Activated CD8-positive, alpha-beta memory T cell treated with anti-CD3 and anti-CD28 coated beads, Interleukin-2, amount 50 U/mL, for 24 hours (primary cell): ENCODE data around the gene PSMD12.
"Not testable (repeated sequence)": the region's sequence is repeated elsewhere in the genome, so short reads cannot be mapped to it uniquely, and the experiment has no call there.

Experiments
- DNase-seq: peaks from one replicate; pipeline ENCODE4 v3.0.0-alpha.2; 2020; ENCODE audit errors: extremely low read depth

PSMD12 gene

DNA sequence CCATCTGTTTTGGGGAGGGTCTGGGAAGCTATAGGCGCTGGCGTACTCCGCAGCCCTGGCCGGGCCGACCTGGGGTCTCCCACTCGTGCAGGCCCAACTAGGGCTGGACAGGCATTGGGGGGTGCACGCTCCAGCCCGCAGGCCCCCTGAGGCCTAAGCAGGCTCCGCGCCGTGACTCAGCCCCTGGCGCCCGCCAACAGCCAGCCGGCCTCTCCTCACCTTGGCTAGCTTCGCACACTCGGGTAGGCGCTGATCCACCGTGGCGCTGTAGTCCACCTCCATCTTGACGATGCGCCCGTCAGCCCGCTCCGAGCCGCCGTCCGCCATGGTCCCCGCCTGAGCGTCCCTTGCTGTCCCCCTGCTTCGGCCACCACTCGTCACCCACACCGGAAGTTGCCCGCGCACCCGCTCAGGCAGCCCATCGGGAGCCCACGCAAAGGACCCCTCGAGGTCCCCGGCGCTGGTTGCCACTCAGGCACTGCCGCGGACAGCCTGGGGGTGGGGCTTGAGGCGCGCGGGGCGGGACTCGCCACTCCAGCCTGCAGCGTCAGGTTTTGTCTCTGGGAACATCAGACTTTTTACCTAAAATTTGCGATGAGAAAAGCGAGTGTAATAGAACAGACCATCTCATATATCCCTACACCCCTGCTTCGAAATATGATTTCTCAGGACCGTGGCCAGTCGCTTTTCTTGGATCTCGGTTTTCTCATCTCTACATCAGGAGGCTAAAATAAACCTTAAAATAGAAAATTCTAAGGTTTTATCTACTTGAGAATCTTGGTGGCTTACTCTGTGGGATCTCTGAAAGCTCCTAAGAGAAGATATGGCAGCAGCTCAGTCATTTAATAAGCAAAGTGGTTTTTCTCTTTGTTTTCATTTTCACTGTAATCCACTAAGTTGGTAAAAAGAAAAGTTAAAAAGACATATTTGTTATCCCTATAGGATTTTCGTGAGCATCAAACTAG lies at the start of gene PSMD12:
Gene PSMD12, minus strand, starts transcription at position 385 of the 965 bp plus-strand sequence. Its CDS starts 58 bp downstream, at position 327.
- DNase-seq: peak; percentile 82

GRCh38 chr17:67415291-67415690 lies 48.9 kb upstream of the PSMD12 start:
- no peak for DNase-seq

DNA sequence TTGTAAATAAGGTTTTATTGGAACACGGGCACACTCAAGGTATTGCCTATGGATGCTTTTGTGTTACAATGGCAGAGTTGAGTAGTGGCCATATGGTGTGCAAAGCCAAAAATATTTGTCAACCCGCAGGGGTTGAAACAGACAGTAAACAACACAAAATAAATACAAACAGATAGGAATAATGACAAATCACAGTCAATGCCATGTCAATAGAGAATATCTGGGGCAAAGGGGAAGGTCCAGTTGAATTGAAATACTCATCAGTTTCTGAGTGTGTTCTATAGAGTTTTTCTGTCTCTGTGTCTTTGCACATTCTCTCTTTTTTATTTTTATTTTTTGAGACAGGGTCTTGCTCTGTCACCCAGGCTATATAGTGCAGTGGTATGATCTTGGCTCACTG lies 48.2 kb upstream of the PSMD12 start:
- DNase-seq: no peak

GRCh38 chr17:67414130-67414529 lies 47.8 kb upstream of the PSMD12 start:
- DNase-seq: no peak

GRCh38 chr17:67413388-67413787 lies 47.0 kb upstream of the PSMD12 start:
- DNase-seq: no peak

GRCh38 chr17:67412941-67413340 lies 46.6 kb upstream of the PSMD12 start:
- DNase-seq: no peak

DNA sequence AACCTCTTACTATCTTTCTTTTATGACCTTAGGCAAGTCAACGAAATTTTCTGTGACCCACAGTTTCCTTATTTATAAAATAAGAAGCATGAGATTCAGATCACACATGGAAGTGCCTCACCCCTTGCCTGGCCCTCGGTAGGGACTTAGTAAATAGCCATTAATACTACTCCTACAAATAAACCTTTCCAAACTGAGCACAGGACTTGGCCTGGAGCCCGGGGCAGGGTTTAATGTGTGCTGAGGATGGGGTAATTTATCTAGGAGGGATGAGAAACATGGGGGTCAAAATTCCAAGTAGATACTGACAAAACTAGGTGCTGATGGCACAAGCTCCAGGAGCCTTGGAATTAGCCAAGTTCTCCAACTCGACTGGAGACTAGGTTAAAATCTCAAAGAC lies 45.7 kb upstream of the PSMD12 start:
- DNase-seq: no peak

DNA sequence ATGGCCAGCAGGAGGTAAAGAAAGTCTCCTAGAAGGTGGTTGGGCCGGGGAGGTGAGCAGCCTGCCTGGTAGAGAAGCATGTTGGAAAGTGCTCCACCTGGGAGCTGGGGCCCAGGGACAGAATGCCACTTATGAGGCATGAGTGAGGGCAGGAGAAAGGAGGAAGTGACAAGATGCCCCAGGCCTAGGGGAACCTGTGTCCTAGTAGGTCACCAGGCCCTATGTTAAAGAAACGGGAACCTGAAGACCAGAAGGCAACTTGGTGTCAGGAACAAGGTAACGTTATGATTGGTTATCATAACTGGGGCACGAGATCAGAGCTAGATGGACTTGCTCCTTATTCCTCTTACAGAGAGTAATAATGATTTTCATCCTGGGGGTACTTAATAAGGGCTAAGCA lies 45.0 kb upstream of the PSMD12 start:
- no peak for DNase-seq

DNA sequence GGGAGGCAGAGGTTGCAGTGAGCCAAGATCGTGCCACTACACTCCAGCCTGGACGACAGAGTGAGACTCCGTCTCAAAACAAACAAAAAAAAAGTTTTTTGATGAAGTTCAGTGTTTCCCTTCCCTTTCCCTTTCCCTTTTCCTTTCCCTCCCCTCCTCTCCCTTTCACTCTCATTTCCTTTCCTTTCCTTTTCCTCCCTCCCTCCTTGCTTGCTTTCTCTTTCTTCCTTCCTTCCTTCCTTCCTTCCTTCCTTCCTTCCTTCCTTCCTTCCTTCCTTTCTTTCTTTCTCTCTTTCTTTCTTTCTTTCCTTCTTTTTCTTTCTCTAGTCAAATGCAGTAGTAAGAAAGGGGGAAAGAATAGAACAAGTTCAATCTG lies 42.1 kb upstream of the PSMD12 start:
- not testable (repeated sequence) for DNase-seq

DNA sequence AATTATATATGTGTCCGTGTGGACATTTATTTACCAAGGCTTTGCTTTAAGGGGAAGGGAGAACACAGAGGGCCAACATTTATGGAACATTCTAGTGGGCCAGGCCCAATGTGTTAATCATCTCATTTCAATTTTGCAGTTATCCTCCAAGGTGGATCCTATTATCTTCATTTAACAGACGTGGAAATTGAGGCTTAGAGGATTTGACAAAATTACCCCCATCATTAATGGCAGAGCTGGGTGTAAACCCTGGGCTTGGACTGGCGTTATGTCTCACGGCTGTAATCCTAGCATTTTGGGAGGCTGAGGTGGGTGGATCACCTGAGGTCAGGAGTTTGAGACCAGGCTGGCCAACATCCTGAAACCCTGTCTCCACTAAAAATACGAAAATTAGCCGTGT lies 37.1 kb upstream of the PSMD12 start:
- DNase-seq: no peak

DNA sequence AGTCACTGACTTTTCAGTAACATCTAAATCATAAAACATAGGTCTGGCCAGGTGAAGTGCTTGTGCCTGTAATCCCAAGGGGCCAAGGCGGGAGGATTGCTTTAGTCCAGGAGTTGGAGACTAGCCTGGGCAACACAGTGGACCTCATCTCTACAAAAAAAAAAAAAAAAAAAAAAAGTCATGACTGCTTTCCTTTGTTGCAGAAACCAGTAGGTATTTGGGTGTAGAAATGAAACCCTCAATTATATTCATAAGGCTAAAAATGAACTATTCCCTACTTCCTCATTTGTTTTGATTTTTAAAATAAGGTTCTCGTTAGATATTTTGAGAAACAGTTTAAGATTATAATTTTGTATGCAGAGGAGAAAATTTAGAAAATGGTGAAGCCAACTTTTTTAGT lies 36.7 kb upstream of the PSMD12 start:
- DNase-seq: no peak

DNA sequence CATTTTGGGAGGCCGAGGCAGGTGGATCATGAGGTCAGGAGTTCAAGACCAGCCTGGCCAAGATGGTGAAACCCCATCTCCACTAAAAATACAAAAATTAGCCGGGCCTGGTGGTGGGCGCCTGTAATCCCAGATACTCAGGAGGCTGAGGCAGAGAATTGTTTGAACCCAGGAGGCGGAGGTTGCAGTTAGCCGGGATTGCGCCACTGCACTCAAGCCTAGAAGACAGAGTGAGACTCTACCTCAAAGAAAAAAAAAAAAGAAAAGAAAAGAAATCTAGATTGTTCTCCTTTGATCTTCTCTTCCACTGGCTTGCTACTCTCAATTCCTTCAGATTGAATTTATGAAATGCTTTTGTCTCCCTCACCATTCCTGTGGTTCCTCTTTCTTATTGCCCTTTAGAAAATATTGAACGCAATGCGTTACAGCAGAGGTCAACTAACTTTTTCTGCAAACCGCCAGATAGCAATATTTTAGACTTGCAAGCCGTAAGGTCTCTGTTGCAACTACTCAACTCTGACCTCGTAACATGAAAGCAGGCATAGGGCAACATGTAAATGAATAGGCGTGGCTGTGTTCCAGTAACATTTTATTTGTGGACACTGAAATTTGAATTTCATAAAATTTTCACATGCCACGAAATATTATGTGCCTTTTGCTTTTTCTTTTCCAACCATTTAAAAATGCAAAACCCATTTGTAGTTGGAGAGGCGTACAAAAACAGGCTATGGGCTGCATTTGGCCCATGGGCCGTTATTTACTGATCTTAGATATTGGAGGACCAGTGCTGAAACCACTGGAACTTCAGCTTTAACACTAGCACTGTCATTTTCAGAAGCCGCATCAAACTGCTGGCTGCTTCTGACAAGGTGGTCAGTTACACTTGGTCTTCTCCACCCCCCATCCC lies 35.5 kb upstream of the PSMD12 start:
- no peak for DNase-seq

DNA sequence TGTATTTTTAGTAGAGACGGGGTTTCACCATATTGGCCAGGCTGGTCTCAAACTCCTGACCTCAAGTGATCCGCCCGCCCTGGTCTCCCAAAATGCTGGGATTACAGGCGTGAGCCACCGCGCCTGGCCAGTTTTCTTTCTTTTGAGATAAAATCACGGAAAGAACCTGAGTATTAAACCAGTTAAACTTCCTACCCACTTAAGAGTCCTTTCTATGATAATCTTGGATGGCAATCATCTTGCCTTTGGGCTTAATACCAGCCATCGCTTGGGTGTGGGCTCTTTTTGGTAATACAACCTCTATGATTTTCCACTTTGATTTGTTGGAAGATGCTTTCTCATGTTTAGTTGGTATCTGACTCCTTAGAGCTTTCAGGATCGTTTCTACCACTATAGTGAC lies 34.7 kb upstream of the PSMD12 start:
- no peak for DNase-seq

DNA sequence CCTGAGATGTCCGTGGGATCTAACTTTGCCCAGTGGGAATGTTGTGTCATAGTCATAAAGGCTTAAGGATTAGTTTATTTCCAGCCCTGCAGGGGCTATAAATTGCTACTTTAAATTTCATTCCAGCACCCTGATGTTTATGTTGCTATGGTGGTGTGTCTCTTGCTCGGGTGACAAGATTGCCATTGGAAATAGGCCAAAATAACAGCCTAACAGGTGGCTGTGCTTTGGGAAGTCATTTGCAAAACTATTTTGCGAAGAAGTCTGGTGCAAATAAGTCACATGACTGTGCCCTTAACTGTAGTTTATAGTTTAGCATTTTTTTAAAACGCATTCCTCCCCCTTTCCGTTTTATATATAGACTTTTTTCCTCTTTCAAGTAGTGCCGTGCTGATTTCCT lies 33.8 kb upstream of the PSMD12 start:
- DNase-seq: no peak

- no peak for DNase-seq
Measured at GRCh38 chr17:67399676-67400075, 33.3 kb upstream of the PSMD12 start.

DNA sequence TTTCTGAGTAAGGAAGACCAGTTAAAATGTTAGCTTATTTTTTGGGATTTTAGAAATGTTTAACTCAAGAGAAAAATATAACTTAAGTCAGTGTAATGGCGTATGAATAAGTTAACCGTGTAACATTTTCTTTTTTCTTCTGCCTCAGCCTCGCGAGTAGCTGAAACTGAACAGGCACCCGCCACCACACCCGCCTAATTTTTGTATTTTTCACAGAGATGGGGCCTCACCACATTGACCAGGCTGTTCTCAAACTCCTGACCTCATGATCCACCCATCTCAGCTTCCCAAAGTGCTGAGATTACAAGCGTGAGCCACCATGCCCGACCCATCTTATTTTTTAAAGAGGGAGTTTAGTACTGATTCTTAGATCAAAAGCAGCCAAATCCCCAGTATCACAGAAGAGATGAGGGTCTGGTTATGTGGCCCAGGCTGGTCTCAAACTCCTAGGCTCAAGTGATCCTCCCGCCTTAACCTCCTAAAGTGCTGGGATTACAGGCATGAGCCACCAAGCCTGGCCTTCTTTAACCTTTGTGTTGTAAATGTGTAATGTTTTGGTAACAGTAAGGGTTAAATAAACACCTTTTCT lies 27.5 kb upstream of the PSMD12 start:
- no peak for DNase-seq

GRCh38 chr17:67392111-67392510 lies 25.7 kb upstream of the PSMD12 start:
- no peak for DNase-seq

- no peak for DNase-seq
Measured at GRCh38 chr17:67390646-67391361, 24.4 kb upstream of the PSMD12 start.

DNA sequence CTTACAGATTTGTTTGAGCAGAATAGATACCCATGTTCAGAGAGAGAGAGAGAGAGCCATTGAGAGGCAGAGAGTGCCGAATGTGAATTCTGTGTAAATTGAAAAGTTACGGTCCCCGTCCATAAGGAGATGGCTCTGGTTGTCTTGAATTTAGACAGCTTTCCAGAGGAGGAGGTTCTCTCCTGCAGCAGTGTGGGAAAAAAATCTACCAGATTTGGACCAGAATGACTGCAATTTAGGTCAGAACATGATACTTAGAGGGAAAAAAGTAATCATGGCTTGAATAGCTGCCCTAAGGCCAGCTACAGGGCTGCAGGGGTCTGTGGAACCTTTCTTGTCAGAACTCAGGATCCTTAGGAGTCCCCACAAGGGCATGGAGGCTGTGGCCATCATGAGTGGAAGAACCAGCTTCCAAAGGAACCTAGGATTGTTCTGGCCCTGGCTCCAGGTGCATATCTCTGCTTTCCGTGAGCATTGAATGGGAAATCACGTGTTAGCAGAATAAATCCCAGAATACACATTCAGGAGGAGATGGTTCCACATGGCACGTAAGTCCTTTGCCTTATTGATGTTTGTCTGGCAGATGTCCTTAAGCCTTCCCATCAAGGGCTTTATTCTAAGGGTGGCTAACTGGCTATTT lies 23.7 kb upstream of the PSMD12 start:
- DNase-seq: no peak

- no peak for DNase-seq
Measured at GRCh38 chr17:67388986-67389385, 22.6 kb upstream of the PSMD12 start.

DNA sequence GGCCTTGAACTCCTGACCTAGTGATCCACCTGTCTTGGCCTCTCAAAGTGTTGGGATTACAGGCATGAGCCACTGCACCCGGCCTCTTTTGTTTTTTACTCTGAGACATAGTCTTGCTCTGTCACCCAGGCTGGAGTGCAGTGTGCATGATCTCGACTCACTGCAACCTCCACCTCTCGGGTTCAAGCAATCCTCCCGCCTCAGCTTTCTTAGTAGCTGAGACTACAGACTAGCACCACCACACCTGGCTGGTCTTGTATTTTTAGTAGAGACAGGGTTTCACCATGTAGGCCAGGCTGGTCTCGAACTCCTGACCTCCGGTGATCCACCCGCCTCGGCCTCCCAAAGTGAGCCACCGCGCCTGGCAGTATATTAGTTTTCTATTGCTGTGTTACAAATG lies 22.2 kb upstream of the PSMD12 start:
- not testable (repeated sequence) for DNase-seq
